ENCODE results near the gene MEFV.

- TF ChIP-seq, protein P1, sequence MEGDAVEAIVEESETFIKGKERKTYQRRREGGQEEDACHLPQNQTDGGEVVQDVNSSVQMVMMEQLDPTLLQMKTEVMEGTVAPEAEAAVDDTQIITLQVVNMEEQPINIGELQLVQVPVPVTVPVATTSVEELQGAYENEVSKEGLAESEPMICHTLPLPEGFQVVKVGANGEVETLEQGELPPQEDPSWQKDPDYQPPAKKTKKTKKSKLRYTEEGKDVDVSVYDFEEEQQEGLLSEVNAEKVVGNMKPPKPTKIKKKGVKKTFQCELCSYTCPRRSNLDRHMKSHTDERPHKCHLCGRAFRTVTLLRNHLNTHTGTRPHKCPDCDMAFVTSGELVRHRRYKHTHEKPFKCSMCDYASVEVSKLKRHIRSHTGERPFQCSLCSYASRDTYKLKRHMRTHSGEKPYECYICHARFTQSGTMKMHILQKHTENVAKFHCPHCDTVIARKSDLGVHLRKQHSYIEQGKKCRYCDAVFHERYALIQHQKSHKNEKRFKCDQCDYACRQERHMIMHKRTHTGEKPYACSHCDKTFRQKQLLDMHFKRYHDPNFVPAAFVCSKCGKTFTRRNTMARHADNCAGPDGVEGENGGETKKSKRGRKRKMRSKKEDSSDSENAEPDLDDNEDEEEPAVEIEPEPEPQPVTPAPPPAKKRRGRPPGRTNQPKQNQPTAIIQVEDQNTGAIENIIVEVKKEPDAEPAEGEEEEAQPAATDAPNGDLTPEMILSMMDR (IDR thresholded peaks at IDR 0.05): no peak
- TF ChIP-seq POLR2AphosphoS5 (IDR thresholded peaks at IDR 0.05; ENCODE audit: low read depth, low read length) (no peak), TCF7L2 (IDR thresholded peaks at IDR 0.05; ENCODE audit: low read depth, low read length) (no peak)
- TF ChIP-seq, protein P2, sequence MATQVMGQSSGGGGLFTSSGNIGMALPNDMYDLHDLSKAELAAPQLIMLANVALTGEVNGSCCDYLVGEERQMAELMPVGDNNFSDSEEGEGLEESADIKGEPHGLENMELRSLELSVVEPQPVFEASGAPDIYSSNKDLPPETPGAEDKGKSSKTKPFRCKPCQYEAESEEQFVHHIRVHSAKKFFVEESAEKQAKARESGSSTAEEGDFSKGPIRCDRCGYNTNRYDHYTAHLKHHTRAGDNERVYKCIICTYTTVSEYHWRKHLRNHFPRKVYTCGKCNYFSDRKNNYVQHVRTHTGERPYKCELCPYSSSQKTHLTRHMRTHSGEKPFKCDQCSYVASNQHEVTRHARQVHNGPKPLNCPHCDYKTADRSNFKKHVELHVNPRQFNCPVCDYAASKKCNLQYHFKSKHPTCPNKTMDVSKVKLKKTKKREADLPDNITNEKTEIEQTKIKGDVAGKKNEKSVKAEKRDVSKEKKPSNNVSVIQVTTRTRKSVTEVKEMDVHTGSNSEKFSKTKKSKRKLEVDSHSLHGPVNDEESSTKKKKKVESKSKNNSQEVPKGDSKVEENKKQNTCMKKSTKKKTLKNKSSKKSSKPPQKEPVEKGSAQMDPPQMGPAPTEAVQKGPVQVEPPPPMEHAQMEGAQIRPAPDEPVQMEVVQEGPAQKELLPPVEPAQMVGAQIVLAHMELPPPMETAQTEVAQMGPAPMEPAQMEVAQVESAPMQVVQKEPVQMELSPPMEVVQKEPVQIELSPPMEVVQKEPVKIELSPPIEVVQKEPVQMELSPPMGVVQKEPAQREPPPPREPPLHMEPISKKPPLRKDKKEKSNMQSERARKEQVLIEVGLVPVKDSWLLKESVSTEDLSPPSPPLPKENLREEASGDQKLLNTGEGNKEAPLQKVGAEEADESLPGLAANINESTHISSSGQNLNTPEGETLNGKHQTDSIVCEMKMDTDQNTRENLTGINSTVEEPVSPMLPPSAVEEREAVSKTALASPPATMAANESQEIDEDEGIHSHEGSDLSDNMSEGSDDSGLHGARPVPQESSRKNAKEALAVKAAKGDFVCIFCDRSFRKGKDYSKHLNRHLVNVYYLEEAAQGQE (IDR thresholded peaks at IDR 0.05; ENCODE audit: insufficient read depth in 1 of 2, low read depth in 2 of 2, low read length in 1 of 2): no peak
Measured at GRCh38 chr16:3259836-3260235, 3.4 kb upstream of the MEFV start.
